Choroid plexus epithelial cell (primary cell): ENCODE data around the gene DGKI.
A peak's percentile ranks its signal among the peaks of the same experiment; 100 is the strongest.

Experiments
- DNase-seq: peaks from one replicate; pipeline ENCODE4 v3.0.0-alpha.2; 2010; ENCODE audit warnings: low read depth
- H3K4me3 ChIP-seq: 2 replicates; pipeline ENCODE4 v1.5.1; 2011; ENCODE audit warnings: low read depth, mild to moderate bottlenecking, control low read depth, low read length, moderate library complexity
- CTCF ChIP-seq: conservative IDR thresholded peaks from 2 replicates; pipeline ENCODE4 v1.5.1; 2011; ENCODE audit warnings: low read depth, mild to moderate bottlenecking, control low read depth, inconsistent platforms, low read length, moderate library complexity

Gene DGKI

GRCh38 chr7:137564677-137565076 is 282.1 kb downstream of the DGKI start:
- TF ChIP-seq CTCF: no peak
- no peak overlapping the region for H3K4me3 ChIP-seq
- no peak for DNase-seq

GRCh38 chr7:137563981-137564380 is 282.8 kb downstream of the DGKI start:
- DNase-seq: no peak
- H3K4me3 ChIP-seq: no peak overlapping the region
- TF ChIP-seq CTCF: no peak

GRCh38 chr7:137547485-137547884 is 299.3 kb downstream of the DGKI start:
- TF ChIP-seq CTCF: no peak
- no peak for DNase-seq
- no peak overlapping the region for H3K4me3 ChIP-seq

- DNase-seq: peak; percentile 68
- no peak for TF ChIP-seq CTCF
- H3K4me3 ChIP-seq: no peak overlapping the region
These were observed 300.1 kb downstream of the DGKI start for GRCh38 chr7:137546671-137547070.

GRCh38 chr7:137546009-137546408 is 300.8 kb downstream of the DGKI start:
- no peak for TF ChIP-seq CTCF
- no peak overlapping the region for H3K4me3 ChIP-seq
- no peak for DNase-seq

GRCh38 chr7:137545059-137545716 is 301.6 kb downstream of the DGKI start:
- no peak overlapping the region for H3K4me3 ChIP-seq
- peak; percentile 16 for DNase-seq
- no peak for TF ChIP-seq CTCF

- no peak overlapping the region for H3K4me3 ChIP-seq
- no peak for TF ChIP-seq CTCF
- DNase-seq: no peak
These were observed 302.2 kb downstream of the DGKI start for GRCh38 chr7:137544453-137545058.
